Hepatocyte (in vitro differentiated cells): Measurements from ENCODE around the gene CHST11. TPM values are rescaled to one million over a fixed set of nuclear protein-coding genes. Genes with fewer than 3 reads are reported as not detected.

Experiments
- DNase-seq: peaks from one replicate; pipeline ENCODE4 v3.0.0-alpha.2; 2016; ENCODE audit warnings: low spot score
- H2AFZ ChIP-seq: fragments of 200-600 bp; sonication (generic); 2 replicates; pipeline ENCODE4 v1.6.0; 2016; ENCODE audit warnings: antibody characterized with exemption, mild to moderate bottlenecking
- H3K27ac ChIP-seq: fragments of 200-600 bp; sonication (generic); 2 replicates; pipeline ENCODE4 v1.5.1; 2016; ENCODE audit warnings: mild to moderate bottlenecking
- H3K27me3 ChIP-seq: fragments of 200-600 bp; sonication (generic); 2 replicates; pipeline ENCODE4 v1.6.1; 2016
- H3K36me3 ChIP-seq: fragments of 200-600 bp; sonication (generic); replicated peaks from 2 replicates; pipeline ENCODE4 v1.5.1; 2016; ENCODE audit warnings: low read depth; ENCODE audit not compliant: insufficient read depth
- H3K4me1 ChIP-seq: fragments of 200-600 bp; sonication (generic); 2 replicates; pipeline ENCODE4 v1.5.1; 2016; ENCODE audit warnings: mild to moderate bottlenecking, moderate library complexity; ENCODE audit not compliant: insufficient read depth
- H3K4me2 ChIP-seq: fragments of 200-600 bp; sonication (generic); 2 replicates; pipeline ENCODE4 v1.6.0; 2016
- H3K4me3 ChIP-seq: fragments of 200-600 bp; sonication (generic); 2 replicates; pipeline ENCODE4 v1.5.1; 2016; ENCODE audit warnings: mild to moderate bottlenecking
- H3K79me2 ChIP-seq: fragments of 200-600 bp; sonication (generic); 2 replicates; pipeline ENCODE4 v1.6.0; 2017; ENCODE audit warnings: mild to moderate bottlenecking
- H3K9me2 ChIP-seq: fragments of 200-600 bp; sonication (generic); replicated peaks from 2 replicates; pipeline ENCODE4 v1.6.0; 2017; ENCODE audit warnings: mild to moderate bottlenecking; ENCODE audit not compliant: insufficient read depth
- H3K9me3 ChIP-seq: fragments of 200-600 bp; sonication (generic); 2 replicates; pipeline ENCODE4 v1.5.1; 2016; ENCODE audit warnings: low read depth, mild to moderate bottlenecking
- H4K20me1 ChIP-seq: fragments of 200-600 bp; sonication (generic); 2 replicates; pipeline ENCODE4 v1.6.0; 2016; ENCODE audit warnings: mild to moderate bottlenecking; ENCODE audit not compliant: insufficient read depth, poor library complexity, severe bottlenecking
- CTCF ChIP-seq: fragments of 200-600 bp; sonication (generic); IDR thresholded peaks from 2 replicates; pipeline ENCODE4 v1.5.1; 2016; ENCODE audit warnings: antibody characterized with exemption, mild to moderate bottlenecking; ENCODE audit not compliant: poor library complexity
- EZH2 ChIP-seq: fragments of 200-600 bp; sonication (generic); IDR thresholded peaks from 2 replicates; pipeline ENCODE4 v1.6.1; 2016; ENCODE audit warnings: antibody characterized with exemption, mild to moderate bottlenecking, borderline replicate concordance
- EZH2phosphoT487 ChIP-seq: fragments of 200-600 bp; sonication (generic); IDR thresholded peaks from one replicate; pipeline ENCODE4 v1.6.1; 2018; ENCODE audit warnings: antibody characterized with exemption, mild to moderate bottlenecking, low read depth, moderate library complexity; ENCODE audit not compliant: unreplicated experiment, severe bottlenecking
- WGBS: methylation state at CpG from one replicate; pipeline ENCODE4 v1.1.6; 2016; ENCODE audit warnings: low lambda C conversion rate; ENCODE audit errors: missing lambda C conversion rate; 5-methylcytosine and 5-hydroxymethylcytosine counted together
- polyA plus RNA-seq: library from polyadenylated mRNA; unstranded; fragments of >200 nt; fragmentation: Nextera tagmentation; extraction: Ambion mirVana; gene quantifications from 2 replicates; pipeline ENCODE4 v1.2.1, GENCODE V29; 2016
- total RNA-seq: library from RNA; depleted of rRNA; stranded (reverse); fragments of >200 nt; gene quantifications from 2 replicates; pipeline ENCODE4 v1.2.3, GENCODE V29; 2014

CHST11 gene
- total and polyA plus RNA-seq, 2 experiments from 2014 or later: 5.2 to 8.9 TPM

GRCh38 chr12:104519190-104520019 is 62.7 kb downstream of the CHST11 start:
- no peaks in the 10 kb centered on the region for H4K20me1 ChIP-seq
- TF ChIP-seq CTCF (no peak), EZH2 (no peak), EZH2phosphoT487 (no peak)
- H3K4me1 ChIP-seq: peaks cover 5% of the 10 kb centered on the region
- WGBS: 91% methylated on average over 7 of the region's 7 CpGs
- no peaks in the 10 kb centered on the region for H3K9me2 ChIP-seq
- H3K4me2 ChIP-seq: no peak overlapping the region
- H3K36me3 ChIP-seq: no peaks in the 10 kb centered on the region
- no peaks in the 10 kb centered on the region for H3K27me3 ChIP-seq
- H2AFZ ChIP-seq: no peak overlapping the region
- no peak overlapping the region for H3K4me3 ChIP-seq
- DNase-seq: no peak
- H3K27ac ChIP-seq: no peak overlapping the region
- peaks cover 7% of the 10 kb centered on the region for H3K79me2 ChIP-seq
- no peaks in the 10 kb centered on the region for H3K9me3 ChIP-seq

- Histone ChIP-seq H3K27me3 (no peaks in the 10 kb centered on the region), H2AFZ (no peak overlapping the region), H3K4me1 (peaks cover 5% of the 10 kb centered on the region), H3K27ac (no peak overlapping the region), H4K20me1 (no peaks in the 10 kb centered on the region), H3K4me3 (no peak overlapping the region), H3K4me2 (no peak overlapping the region), H3K9me3 (no peaks in the 10 kb centered on the region), H3K36me3 (no peaks in the 10 kb centered on the region), H3K79me2 (peaks cover 5% of the 10 kb centered on the region), H3K9me2 (no peaks in the 10 kb centered on the region)
- 86% methylated on average over 4 of the region's 4 CpGs for WGBS
- DNase-seq: no peak
- TF ChIP-seq EZH2 (no peak), EZH2phosphoT487 (no peak), CTCF (no peak)
Measured at GRCh38 chr12:104520242-104520900, 63.6 kb downstream of the CHST11 start.

DNA sequence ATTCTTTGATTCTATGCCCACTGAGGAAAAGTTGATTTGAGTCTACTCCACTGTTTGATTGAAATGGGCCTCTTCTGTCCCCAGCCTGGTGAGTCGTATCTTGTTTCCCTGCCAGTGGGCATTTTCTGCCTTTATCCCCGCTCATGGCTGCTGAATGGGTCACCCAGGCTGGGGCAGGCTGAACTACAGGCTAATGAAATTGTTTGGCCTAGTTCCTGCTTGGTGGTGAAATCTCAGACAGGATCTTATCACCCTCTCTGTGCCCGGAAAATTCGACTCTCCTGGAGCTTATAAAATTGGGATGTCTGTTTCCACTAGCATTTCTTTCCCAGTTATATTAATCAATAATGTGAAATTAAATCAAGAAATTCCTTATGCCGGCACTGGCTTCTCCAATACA is 65.0 kb downstream of the CHST11 start:
- no peaks in the 10 kb centered on the region for H3K9me3 ChIP-seq
- DNase-seq: no peak
- no peaks in the 10 kb centered on the region for H4K20me1 ChIP-seq
- no peak overlapping the region for H2AFZ ChIP-seq
- H3K79me2 ChIP-seq: peaks cover 5% of the 10 kb centered on the region
- no peak overlapping the region for H3K4me3 ChIP-seq
- no peak overlapping the region for H3K27ac ChIP-seq
- H3K27me3 ChIP-seq: no peaks in the 10 kb centered on the region
- no peaks in the 10 kb centered on the region for H3K9me2 ChIP-seq
- 83% methylated on average over 5 of the region's 5 CpGs for WGBS
- no peak overlapping the region for H3K4me2 ChIP-seq
- TF ChIP-seq EZH2: no peak
- TF ChIP-seq CTCF: no peak
- no peak for TF ChIP-seq EZH2phosphoT487
- peaks cover 5% of the 10 kb centered on the region for H3K4me1 ChIP-seq
- no peaks in the 10 kb centered on the region for H3K36me3 ChIP-seq
